ENCODE data around the gene TRNT1. TPM values are rescaled to one million over a fixed set of nuclear protein-coding genes. Genes with fewer than 3 reads are reported as not detected.

Gene TRNT1
- total RNA-seq, 1 experiment from 2014 or later: 22.8 TPM

DNA sequence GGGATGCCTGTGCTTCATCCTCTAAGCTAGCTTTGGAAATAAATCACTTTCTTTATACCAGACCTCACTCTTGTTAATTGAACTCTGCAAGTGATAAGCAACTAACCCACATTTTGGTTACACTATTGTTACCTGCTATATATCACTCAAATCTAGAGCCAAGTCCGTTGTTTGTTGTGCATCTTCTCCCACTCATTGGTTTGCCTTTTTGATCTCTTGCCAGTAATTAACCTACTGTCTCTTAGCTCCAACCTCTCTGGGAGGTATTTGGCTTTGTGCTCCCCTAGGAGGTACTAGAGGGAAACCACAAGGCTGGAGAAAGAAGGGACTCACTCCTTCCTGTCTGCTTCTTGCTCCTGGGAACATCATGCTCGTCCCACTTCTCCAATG lies 65.5 kb downstream of the TRNT1 start:
- no peak overlapping the region for H3K27ac ChIP-seq (ENCODE audit: low read length)
- ATAC-seq (no peak), DNase-seq (ENCODE audit: low read depth, low spot score) (no peak)
- no peak overlapping the region for H3K4me3 ChIP-seq (ENCODE audit: low read depth in 2 of 2, low read length in 2 of 2)
- H3K9me3 ChIP-seq (ENCODE audit: control insufficient read depth, insufficient read depth, low read depth, low read length): no peaks in the 10 kb centered on the region
- TF ChIP-seq POLR2AphosphoS5 (IDR thresholded peaks at IDR 0.05; ENCODE audit: low read depth, low read length): no peak
- TF ChIP-seq, protein P1, sequence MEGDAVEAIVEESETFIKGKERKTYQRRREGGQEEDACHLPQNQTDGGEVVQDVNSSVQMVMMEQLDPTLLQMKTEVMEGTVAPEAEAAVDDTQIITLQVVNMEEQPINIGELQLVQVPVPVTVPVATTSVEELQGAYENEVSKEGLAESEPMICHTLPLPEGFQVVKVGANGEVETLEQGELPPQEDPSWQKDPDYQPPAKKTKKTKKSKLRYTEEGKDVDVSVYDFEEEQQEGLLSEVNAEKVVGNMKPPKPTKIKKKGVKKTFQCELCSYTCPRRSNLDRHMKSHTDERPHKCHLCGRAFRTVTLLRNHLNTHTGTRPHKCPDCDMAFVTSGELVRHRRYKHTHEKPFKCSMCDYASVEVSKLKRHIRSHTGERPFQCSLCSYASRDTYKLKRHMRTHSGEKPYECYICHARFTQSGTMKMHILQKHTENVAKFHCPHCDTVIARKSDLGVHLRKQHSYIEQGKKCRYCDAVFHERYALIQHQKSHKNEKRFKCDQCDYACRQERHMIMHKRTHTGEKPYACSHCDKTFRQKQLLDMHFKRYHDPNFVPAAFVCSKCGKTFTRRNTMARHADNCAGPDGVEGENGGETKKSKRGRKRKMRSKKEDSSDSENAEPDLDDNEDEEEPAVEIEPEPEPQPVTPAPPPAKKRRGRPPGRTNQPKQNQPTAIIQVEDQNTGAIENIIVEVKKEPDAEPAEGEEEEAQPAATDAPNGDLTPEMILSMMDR (IDR thresholded peaks at IDR 0.05): no peak
- no peak for TF ChIP-seq TCF7L2 (IDR thresholded peaks at IDR 0.05; ENCODE audit: low read depth, low read length)
- TF ChIP-seq SIN3A (IDR thresholded peaks at IDR 0.05; ENCODE audit: borderline replicate concordance, insufficient read depth, low read depth, low read length): no peak
- TF ChIP-seq, protein P2, sequence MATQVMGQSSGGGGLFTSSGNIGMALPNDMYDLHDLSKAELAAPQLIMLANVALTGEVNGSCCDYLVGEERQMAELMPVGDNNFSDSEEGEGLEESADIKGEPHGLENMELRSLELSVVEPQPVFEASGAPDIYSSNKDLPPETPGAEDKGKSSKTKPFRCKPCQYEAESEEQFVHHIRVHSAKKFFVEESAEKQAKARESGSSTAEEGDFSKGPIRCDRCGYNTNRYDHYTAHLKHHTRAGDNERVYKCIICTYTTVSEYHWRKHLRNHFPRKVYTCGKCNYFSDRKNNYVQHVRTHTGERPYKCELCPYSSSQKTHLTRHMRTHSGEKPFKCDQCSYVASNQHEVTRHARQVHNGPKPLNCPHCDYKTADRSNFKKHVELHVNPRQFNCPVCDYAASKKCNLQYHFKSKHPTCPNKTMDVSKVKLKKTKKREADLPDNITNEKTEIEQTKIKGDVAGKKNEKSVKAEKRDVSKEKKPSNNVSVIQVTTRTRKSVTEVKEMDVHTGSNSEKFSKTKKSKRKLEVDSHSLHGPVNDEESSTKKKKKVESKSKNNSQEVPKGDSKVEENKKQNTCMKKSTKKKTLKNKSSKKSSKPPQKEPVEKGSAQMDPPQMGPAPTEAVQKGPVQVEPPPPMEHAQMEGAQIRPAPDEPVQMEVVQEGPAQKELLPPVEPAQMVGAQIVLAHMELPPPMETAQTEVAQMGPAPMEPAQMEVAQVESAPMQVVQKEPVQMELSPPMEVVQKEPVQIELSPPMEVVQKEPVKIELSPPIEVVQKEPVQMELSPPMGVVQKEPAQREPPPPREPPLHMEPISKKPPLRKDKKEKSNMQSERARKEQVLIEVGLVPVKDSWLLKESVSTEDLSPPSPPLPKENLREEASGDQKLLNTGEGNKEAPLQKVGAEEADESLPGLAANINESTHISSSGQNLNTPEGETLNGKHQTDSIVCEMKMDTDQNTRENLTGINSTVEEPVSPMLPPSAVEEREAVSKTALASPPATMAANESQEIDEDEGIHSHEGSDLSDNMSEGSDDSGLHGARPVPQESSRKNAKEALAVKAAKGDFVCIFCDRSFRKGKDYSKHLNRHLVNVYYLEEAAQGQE (IDR thresholded peaks at IDR 0.05; ENCODE audit: insufficient read depth in 1 of 2, low read depth in 2 of 2, low read length in 1 of 2): no peak
- no TSS peak for BruUV-seq (replicated peaks)
- H3K4me1 ChIP-seq (ENCODE audit: control insufficient read depth, insufficient read depth, low read length): no peaks in the 10 kb centered on the region
- ChIA-PET CTCF (no interaction called here), POLR2A (no interaction called here)
- no peaks in the 10 kb centered on the region for H3K36me3 ChIP-seq (ENCODE audit: control insufficient read depth, insufficient read depth, low read length)
- in situ Hi-C loops (cut with HindIII; ENCODE audit: low pct_unique_long_range_greater_than_20kb, low sequenced_read_pairs) (no loop called here), intact Hi-C loops (cut with micrococcal nuclease; ENCODE audit: unreplicated experiment) (no loop called here)
- no peaks in the 10 kb centered on the region; the same call in none of the 2 replicates for H3K27me3 ChIP-seq (ENCODE audit: control insufficient read depth, insufficient read depth, low read length)

DNA sequence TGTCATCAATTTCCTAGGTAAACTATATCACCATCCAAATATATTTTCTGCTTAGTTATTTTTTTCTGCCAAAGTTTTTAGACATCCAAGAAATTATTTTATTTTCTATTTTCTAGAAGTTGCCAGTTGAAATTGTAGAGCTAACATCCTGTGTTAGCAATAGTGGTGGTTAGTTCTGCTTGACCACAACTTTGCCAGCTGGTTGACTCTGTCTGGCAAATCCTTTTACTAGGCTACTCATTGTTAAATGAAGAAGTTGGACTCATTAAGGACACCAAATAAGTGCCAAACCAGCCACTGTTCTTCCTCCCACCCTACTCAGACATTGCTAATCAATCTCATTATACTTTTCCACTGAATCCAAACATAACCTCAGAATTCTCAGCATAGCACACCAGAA lies 68.1 kb downstream of the TRNT1 start:
- POLR2A ChIA-PET: no interaction called here
- BruUV-seq (replicated peaks): no TSS peak
- Histone ChIP-seq H3K4me3 (ENCODE audit: low read depth in 2 of 2, low read length in 2 of 2) (no peak overlapping the region), H3K9me3 (ENCODE audit: control insufficient read depth, insufficient read depth, low read depth, low read length) (no peaks in the 10 kb centered on the region), H3K27me3 (ENCODE audit: control insufficient read depth, insufficient read depth, low read length) (no peaks in the 10 kb centered on the region; the same call in 1 of the 2 replicates), H3K4me1 (ENCODE audit: control insufficient read depth, insufficient read depth, low read length) (no peaks in the 10 kb centered on the region), H3K27ac (ENCODE audit: low read length) (no peak overlapping the region), H3K36me3 (ENCODE audit: control insufficient read depth, insufficient read depth, low read length) (no peaks in the 10 kb centered on the region)
- intact Hi-C loops (cut with micrococcal nuclease; ENCODE audit: unreplicated experiment): no loop called here
- TF ChIP-seq POLR2AphosphoS5 (IDR thresholded peaks at IDR 0.05; ENCODE audit: low read depth, low read length): no peak
- TF ChIP-seq, protein P1 (IDR thresholded peaks at IDR 0.05): no peak
- no peak for TF ChIP-seq SIN3A (IDR thresholded peaks at IDR 0.05; ENCODE audit: borderline replicate concordance, insufficient read depth, low read depth, low read length)
- TF ChIP-seq, protein P2 (IDR thresholded peaks at IDR 0.05; ENCODE audit: insufficient read depth in 1 of 2, low read depth in 2 of 2, low read length in 1 of 2): no peak
- TF ChIP-seq TCF7L2 (IDR thresholded peaks at IDR 0.05; ENCODE audit: low read depth, low read length): no peak
- in situ Hi-C loops (cut with HindIII; ENCODE audit: low pct_unique_long_range_greater_than_20kb, low sequenced_read_pairs): no loop called here
- ATAC-seq (no peak), DNase-seq (ENCODE audit: low read depth, low spot score) (no peak)
- CTCF ChIA-PET: no interaction called here

Measured in Panc1 (cell line).